Neutrophil (primary cell): ENCODE results near the gene TMEM200C.

Source experiments
- H3K27ac ChIP-seq: fragments of 200-600 bp; sonication (generic); 2 replicates; pipeline ENCODE4 v1.5.1; 2016; ENCODE audit warnings: mild to moderate bottlenecking, moderate library complexity
- H3K27me3 ChIP-seq: fragments of 200-600 bp; sonication (generic); 2 replicates; pipeline ENCODE4 v1.6.0; 2016; ENCODE audit warnings: mild to moderate bottlenecking
- H3K36me3 ChIP-seq: fragments of 200-600 bp; sonication (generic); 2 replicates; pipeline ENCODE4 v1.5.1; 2017
- H3K4me1 ChIP-seq, 2 experiments: fragments of 200-600 bp in 1 of 2; sonication (generic) in 1 of 2; 1 replicate in 1 of 2; 2 replicates in 1 of 2; pipeline versions ENCODE4 v1.5.1 to v1.6.1; 2013 to 2016; ENCODE audit warnings: low read depth in 1 of 2, low read length in 1 of 2, mild to moderate bottlenecking in 1 of 2, moderate library complexity in 1 of 2; ENCODE audit not compliant: control insufficient read depth in 1 of 2, insufficient read depth in 1 of 2
- H3K4me3 ChIP-seq, 2 experiments: fragments of 200-600 bp in 1 of 2; sonication (generic) in 1 of 2; 1 replicate in 1 of 2; 2 replicates in 1 of 2; pipeline ENCODE4 v1.5.1; 2013 to 2016; ENCODE audit warnings: low read depth in 1 of 2, low read length in 1 of 2, mild to moderate bottlenecking in 1 of 2, moderate library complexity in 1 of 2
- H3K9me3 ChIP-seq: fragments of 200-600 bp; sonication (generic); 2 replicates; pipeline ENCODE4 v1.5.1; 2016
- CTCF ChIP-seq: fragments of 200-600 bp; sonication (generic); IDR thresholded peaks from 2 replicates; pipeline ENCODE4 v1.5.1; 2016; ENCODE audit warnings: antibody characterized with exemption

The TMEM200C gene

GRCh38 chr18:5842653-5843052 lies 52.7 kb downstream of the TMEM200C start:
- H3K27ac ChIP-seq, result no peak overlapping the region
- no peaks in the 10 kb centered on the region for H3K4me1 ChIP-seq
- H3K27me3 ChIP-seq, result no peaks in the 10 kb centered on the region
- no peak for TF ChIP-seq CTCF
- no peaks in the 10 kb centered on the region for H3K36me3 ChIP-seq
- no peaks in the 10 kb centered on the region for H3K9me3 ChIP-seq
- H3K4me3 ChIP-seq, result no peak overlapping the region

DNA sequence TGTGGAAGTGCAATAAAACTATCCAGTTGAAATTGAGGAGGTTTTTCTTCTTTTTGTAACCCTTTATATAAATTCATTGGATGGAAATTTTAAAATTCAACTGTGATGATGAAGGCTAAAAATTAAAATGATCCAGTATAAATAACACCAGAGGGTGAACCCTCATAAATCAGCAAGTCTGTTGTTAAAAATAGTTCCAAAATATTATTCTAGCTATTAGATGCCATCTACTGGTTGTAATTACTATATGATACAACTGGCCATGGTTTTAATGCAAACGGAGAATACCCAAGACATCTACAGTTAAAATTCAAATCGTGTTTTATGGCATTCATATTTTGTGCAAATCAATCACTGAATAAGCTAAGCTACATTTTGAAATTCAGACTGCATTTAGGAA lies 53.8 kb downstream of the TMEM200C start:
- Histone ChIP-seq H3K27me3 (no peaks in the 10 kb centered on the region), H3K4me1 (no peaks in the 10 kb centered on the region), H3K36me3 (no peaks in the 10 kb centered on the region), H3K27ac (no peak overlapping the region), H3K4me3 (no peak overlapping the region), H3K9me3 (no peaks in the 10 kb centered on the region)
- TF ChIP-seq CTCF, result no peak

DNA sequence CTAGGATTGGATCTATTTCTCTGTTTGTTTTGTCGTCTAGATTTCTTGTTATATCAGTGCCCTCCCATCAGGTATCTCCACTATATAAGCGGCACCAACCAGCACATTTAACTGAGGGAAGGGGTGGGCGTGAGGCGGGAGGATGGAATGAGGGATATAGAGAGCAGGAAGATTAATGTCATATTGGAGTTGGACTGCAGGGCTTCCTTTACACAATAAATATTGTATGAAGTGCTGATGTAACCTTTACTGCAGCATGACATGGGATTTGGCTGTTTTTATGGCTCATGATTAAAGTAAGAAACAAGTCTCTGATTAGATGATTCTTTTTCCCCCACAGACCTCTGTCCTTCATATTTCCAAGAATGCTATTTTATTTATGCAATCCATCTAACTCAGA lies 54.8 kb downstream of the TMEM200C start:
- no peaks in the 10 kb centered on the region for H3K36me3 ChIP-seq
- no peaks in the 10 kb centered on the region for H3K27me3 ChIP-seq
- no peak for TF ChIP-seq CTCF
- no peak overlapping the region for H3K4me3 ChIP-seq
- H3K4me1 ChIP-seq, result no peaks in the 10 kb centered on the region
- H3K9me3 ChIP-seq, result no peaks in the 10 kb centered on the region
- H3K27ac ChIP-seq, result no peak overlapping the region

DNA sequence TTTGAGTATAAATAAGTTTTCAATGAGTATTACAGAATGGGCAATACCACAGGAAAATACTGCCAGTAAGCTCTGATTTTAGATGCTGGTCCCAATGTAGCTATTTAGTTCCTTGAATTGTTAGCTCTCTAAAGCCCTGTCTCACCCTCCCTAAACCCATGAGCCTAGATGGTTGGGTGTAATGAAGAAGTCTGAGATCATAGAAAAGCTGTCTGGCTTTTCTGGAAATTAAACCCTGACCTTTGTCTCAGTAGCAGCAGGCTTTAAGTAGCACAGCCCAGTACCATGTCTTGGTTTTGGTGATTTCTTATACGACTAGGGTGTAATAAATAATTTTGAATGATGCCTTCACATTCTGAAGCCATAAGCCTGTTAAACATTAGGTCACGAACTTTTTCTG lies 55.3 kb downstream of the TMEM200C start:
- H3K4me3 ChIP-seq, result no peak overlapping the region
- H3K4me1 ChIP-seq, result no peaks in the 10 kb centered on the region
- TF ChIP-seq CTCF, result no peak
- H3K36me3 ChIP-seq, result no peaks in the 10 kb centered on the region
- H3K9me3 ChIP-seq, result no peaks in the 10 kb centered on the region
- no peak overlapping the region for H3K27ac ChIP-seq
- no peaks in the 10 kb centered on the region for H3K27me3 ChIP-seq

DNA sequence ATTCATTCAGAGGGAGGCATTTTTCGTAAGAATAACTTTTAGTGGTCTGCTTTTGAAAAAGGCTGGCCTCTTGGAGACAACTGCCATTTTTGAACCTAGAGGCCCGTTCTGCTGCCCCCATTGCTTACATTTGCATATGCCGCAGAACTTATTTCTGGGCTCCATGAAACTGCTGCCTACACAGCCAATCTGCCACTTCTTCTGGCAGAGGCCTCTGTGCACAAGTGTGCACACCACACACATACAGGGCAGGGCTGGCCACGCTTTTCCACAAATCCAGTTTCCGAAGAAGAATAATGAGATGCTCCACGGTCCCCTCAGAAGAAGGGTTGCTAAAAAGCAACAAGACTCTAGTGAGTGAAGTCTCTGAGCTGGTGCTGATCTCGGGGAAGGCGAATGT lies 56.2 kb downstream of the TMEM200C start:
- H3K4me1 ChIP-seq, result no peaks in the 10 kb centered on the region
- no peaks in the 10 kb centered on the region for H3K36me3 ChIP-seq
- H3K9me3 ChIP-seq, result no peaks in the 10 kb centered on the region
- H3K27me3 ChIP-seq, result no peaks in the 10 kb centered on the region
- H3K4me3 ChIP-seq, result no peak overlapping the region
- no peak for TF ChIP-seq CTCF
- H3K27ac ChIP-seq, result no peak overlapping the region
